GM21528 (cell line): ENCODE measurements around the gene IGFL4.
"Not testable (repeated sequence)": the region's sequence is repeated elsewhere in the genome, so short reads cannot be mapped to it uniquely, and the experiment has no call there.

Source experiments
- ATAC-seq: cut with Tn5 transposase; IDR thresholded peaks from one replicate; pipeline ENCODE4 v1.9.1; 2021; ENCODE audit warnings: mild to moderate bottlenecking, moderate library complexity; ENCODE audit not compliant: unreplicated experiment, low FRiP score

The IGFL4 gene

GRCh38 chr19:46040952-46041500 is at the start of gene IGFL4:
IGFL4 (minus strand) TSS chr19:46041002; CDS start chr19:46040962, 40 bp downstream.
- ATAC-seq = no peak

- no peak for ATAC-seq
These were observed 49.6 kb upstream of the IGFL4 start for GRCh38 chr19:46090444-46090843.

- ATAC-seq = no peak
These were observed 48.6 kb upstream of the IGFL4 start for GRCh38 chr19:46089432-46089831.

- no peak for ATAC-seq
These were observed 47.3 kb upstream of the IGFL4 start for GRCh38 chr19:46088101-46088500.

- ATAC-seq = no peak
These were observed 45.1 kb upstream of the IGFL4 start for GRCh38 chr19:46085888-46086287.

- ATAC-seq = no peak
These were observed 41.9 kb upstream of the IGFL4 start for GRCh38 chr19:46082728-46083050.

GRCh38 chr19:46081928-46082727 is 41.3 kb upstream of the IGFL4 start:
- ATAC-seq = no peak

GRCh38 chr19:46080561-46080960 is 39.8 kb upstream of the IGFL4 start:
- no peak for ATAC-seq

- no peak for ATAC-seq
These were observed 38.8 kb upstream of the IGFL4 start for GRCh38 chr19:46079576-46079975.

GRCh38 chr19:46078573-46079332 is 38.0 kb upstream of the IGFL4 start:
- ATAC-seq = not testable (repeated sequence)

GRCh38 chr19:46077815-46078167 is 37.0 kb upstream of the IGFL4 start:
- no peak for ATAC-seq

GRCh38 chr19:46076951-46077814 is 36.4 kb upstream of the IGFL4 start:
- no peak for ATAC-seq

- no peak for ATAC-seq
These were observed 35.5 kb upstream of the IGFL4 start for GRCh38 chr19:46076031-46076880.

GRCh38 chr19:46073268-46073922 is 32.6 kb upstream of the IGFL4 start:
- no peak for ATAC-seq

GRCh38 chr19:46069806-46070341 is 29.1 kb upstream of the IGFL4 start:
- ATAC-seq = no peak

- no peak for ATAC-seq
These were observed 27.8 kb upstream of the IGFL4 start for GRCh38 chr19:46068345-46069258.

- no peak for ATAC-seq
These were observed 26.9 kb upstream of the IGFL4 start for GRCh38 chr19:46067691-46068090.

- no peak for ATAC-seq
These were observed 25.7 kb upstream of the IGFL4 start for GRCh38 chr19:46066471-46066870.
